ENCODE results near the gene LGALS3.

- TF ChIP-seq POLR2AphosphoS5 (IDR thresholded peaks at IDR 0.05) = no peak
- TF ChIP-seq, protein P1, sequence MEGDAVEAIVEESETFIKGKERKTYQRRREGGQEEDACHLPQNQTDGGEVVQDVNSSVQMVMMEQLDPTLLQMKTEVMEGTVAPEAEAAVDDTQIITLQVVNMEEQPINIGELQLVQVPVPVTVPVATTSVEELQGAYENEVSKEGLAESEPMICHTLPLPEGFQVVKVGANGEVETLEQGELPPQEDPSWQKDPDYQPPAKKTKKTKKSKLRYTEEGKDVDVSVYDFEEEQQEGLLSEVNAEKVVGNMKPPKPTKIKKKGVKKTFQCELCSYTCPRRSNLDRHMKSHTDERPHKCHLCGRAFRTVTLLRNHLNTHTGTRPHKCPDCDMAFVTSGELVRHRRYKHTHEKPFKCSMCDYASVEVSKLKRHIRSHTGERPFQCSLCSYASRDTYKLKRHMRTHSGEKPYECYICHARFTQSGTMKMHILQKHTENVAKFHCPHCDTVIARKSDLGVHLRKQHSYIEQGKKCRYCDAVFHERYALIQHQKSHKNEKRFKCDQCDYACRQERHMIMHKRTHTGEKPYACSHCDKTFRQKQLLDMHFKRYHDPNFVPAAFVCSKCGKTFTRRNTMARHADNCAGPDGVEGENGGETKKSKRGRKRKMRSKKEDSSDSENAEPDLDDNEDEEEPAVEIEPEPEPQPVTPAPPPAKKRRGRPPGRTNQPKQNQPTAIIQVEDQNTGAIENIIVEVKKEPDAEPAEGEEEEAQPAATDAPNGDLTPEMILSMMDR (IDR thresholded peaks at IDR 0.05) = no peak
- TF ChIP-seq EP300 (IDR thresholded peaks at IDR 0.05) = no peak
These were observed 14.3 kb upstream of the LGALS3 start for GRCh38 chr14:55114720-55115119.
